ENCODE data around the gene IGFL4.

The IGFL4 gene

DNA sequence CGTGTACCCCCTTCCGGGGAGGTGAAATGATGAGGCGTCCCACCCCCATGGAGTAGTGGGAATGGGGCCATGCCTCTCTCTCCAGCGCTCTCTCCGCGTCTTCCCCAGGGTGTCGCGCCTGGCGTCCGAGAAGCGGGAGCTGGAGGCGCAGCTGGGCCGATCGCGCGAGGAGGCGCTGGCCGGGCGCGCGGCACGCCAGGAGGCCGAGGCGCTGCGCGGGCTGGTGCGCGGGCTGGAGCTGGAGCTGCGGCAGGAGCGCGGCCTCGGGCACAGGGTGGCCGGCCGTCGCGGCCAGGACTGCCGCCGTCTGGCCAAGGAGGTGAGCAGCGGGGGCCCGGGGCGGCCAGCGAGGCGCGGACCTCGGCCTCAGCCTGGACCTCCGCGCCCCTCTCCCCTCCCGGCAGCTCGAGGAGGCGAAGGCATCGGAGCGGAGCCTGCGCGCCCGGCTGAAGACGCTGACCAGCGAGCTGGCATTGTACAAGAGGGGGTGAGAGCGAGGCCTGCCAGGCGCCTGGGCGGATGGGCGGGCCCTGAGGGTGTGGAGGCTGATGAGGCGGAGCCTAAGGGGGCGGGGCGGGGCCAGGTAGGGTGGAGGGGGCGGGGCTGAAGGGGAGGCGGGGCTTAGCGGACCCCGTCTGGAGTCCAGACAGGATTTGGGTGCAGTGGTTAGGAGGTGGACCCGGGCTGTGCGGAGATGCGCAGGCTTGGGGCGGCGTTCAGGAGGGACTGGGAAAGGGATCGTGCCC, 25.7 kb downstream of the IGFL4 start:
- Histone ChIP-seq H3K9ac (ENCODE audit: low read depth, low read length) (no peak overlapping the region), H3K27ac (ENCODE audit: low read length) (no peak overlapping the region), H3K36me3 (ENCODE audit: insufficient read depth, low read length) (peaks cover 26% of the 10 kb centered on the region), H4K20me1 (ENCODE audit: insufficient read depth, low read length) (peaks cover 3% of the 10 kb centered on the region), H3K4me3 (ENCODE audit: low read depth in 1 of 2, low read length in 2 of 2) (no peak overlapping the region), H2AFZ (ENCODE audit: low read depth, low read length) (no peak overlapping the region), H3K27me3 (ENCODE audit: insufficient read depth, low read length, poor library complexity) (no peaks in the 10 kb centered on the region), H3K9me3 (ENCODE audit: insufficient read depth, low read length, severe bottlenecking) (no peaks in the 10 kb centered on the region), H3K4me1 (ENCODE audit: insufficient read depth, low read length) (no peaks in the 10 kb centered on the region), H3K4me2 (ENCODE audit: insufficient read depth, low read length) (no peak overlapping the region), H3K79me2 (ENCODE audit: insufficient read depth, low read length) (no peaks in the 10 kb centered on the region)
- TF ChIP-seq EZH2 (IDR thresholded peaks at IDR 0.05; ENCODE audit: borderline replicate concordance, low read depth, low read length, severe bottlenecking) = no peak
- TF ChIP-seq, protein P1, sequence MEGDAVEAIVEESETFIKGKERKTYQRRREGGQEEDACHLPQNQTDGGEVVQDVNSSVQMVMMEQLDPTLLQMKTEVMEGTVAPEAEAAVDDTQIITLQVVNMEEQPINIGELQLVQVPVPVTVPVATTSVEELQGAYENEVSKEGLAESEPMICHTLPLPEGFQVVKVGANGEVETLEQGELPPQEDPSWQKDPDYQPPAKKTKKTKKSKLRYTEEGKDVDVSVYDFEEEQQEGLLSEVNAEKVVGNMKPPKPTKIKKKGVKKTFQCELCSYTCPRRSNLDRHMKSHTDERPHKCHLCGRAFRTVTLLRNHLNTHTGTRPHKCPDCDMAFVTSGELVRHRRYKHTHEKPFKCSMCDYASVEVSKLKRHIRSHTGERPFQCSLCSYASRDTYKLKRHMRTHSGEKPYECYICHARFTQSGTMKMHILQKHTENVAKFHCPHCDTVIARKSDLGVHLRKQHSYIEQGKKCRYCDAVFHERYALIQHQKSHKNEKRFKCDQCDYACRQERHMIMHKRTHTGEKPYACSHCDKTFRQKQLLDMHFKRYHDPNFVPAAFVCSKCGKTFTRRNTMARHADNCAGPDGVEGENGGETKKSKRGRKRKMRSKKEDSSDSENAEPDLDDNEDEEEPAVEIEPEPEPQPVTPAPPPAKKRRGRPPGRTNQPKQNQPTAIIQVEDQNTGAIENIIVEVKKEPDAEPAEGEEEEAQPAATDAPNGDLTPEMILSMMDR (IDR thresholded peaks at IDR 0.05; ENCODE audit: borderline replicate concordance, extremely low read depth, low read length, poor library complexity, severe bottlenecking) = no peak
- DNase-seq = no peak
- ATAC-seq (ENCODE audit: insufficient read depth, low read depth) = no peak

DNA sequence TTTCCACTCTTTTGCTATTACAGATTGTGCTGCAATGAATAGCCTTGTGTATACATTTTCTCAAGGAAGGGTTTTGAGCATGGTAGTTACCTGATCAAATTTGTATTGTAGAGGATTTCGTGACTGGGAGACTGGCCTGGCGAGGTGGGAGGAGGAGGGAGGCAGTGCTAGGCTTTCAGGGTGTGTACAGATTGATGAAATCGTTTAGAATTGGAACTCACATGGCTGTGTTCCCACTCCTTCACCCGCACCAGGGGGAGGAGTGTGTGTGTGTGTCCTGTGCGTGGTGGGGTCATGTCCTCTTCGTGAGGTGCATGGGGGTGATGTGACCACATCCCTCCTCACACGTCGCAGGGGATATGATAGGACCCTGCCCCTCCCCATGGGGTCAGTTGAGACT, 26.3 kb downstream of the IGFL4 start:
- Histone ChIP-seq H3K36me3 (ENCODE audit: insufficient read depth, low read length) (peaks cover 30% of the 10 kb centered on the region), H3K4me1 (ENCODE audit: insufficient read depth, low read length) (no peaks in the 10 kb centered on the region), H3K4me2 (ENCODE audit: insufficient read depth, low read length) (no peak overlapping the region), H3K27me3 (ENCODE audit: insufficient read depth, low read length, poor library complexity) (no peaks in the 10 kb centered on the region), H3K27ac (ENCODE audit: low read length) (no peak overlapping the region), H4K20me1 (ENCODE audit: insufficient read depth, low read length) (peaks cover 5% of the 10 kb centered on the region), H3K4me3 (ENCODE audit: low read depth in 1 of 2, low read length in 2 of 2) (no peak overlapping the region), H3K79me2 (ENCODE audit: insufficient read depth, low read length) (no peaks in the 10 kb centered on the region), H3K9ac (ENCODE audit: low read depth, low read length) (no peak overlapping the region), H3K9me3 (ENCODE audit: insufficient read depth, low read length, severe bottlenecking) (no peaks in the 10 kb centered on the region), H2AFZ (ENCODE audit: low read depth, low read length) (no peak overlapping the region)
- no peak for DNase-seq
- no peak for TF ChIP-seq EZH2 (IDR thresholded peaks at IDR 0.05; ENCODE audit: borderline replicate concordance, low read depth, low read length, severe bottlenecking)
- TF ChIP-seq, protein P1 (IDR thresholded peaks at IDR 0.05; ENCODE audit: borderline replicate concordance, extremely low read depth, low read length, poor library complexity, severe bottlenecking) = no peak
- ATAC-seq (ENCODE audit: insufficient read depth, low read depth) = no peak

DNA sequence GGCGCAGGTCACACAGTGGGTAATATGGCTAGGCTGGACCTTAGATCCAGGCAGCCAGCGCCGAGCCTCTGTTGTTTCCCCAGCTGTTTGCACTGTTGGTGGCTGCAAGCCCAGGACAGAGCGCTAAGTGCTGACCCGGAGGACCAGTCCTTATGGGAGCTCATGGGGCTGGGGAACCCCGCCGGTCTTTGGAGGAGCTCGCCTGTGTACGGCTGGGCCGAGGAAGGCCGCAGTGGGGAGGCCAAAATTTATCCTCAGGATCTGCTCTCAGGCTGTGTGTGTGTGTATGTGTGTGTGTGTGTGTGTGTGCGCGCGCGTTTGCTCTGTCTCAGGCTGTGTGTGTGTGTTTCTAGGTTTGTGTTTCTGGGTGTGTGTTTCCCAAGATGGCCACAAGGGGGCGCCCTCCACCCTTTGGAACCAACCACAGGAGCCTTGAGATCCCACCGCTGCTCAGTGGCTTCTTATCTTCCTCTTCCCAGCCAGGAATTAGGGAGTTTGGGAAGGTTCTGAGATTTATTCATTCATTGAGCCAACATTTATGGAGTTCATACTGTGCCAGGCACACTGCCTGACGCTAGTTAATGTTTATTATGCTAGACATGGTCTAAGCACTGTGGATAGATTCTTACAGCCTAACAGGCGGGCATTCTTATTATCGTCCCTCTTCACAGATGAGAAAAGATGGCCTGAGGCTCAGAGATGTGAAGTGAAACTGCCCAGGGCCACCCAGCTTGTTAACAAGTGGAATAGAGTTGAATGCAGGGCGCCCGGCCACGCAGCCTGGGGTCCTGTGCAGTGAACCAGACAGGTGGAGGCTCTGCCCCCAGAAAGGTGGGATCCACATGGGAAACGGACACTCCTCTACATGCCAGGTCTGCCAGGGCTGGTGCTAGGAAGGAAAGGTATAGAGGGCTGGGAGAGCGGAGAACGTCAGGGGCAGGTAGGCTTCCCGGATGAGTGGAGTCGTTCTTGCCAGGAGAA, 31.0 kb downstream of the IGFL4 start:
- Histone ChIP-seq H3K27ac (ENCODE audit: low read length) (no peak overlapping the region), H4K20me1 (ENCODE audit: insufficient read depth, low read length) (peaks cover 9% of the 10 kb centered on the region; the same call in 1 of the 2 replicates), H3K9ac (ENCODE audit: low read depth, low read length) (no peak overlapping the region), H3K4me2 (ENCODE audit: insufficient read depth, low read length) (no peak overlapping the region), H3K79me2 (ENCODE audit: insufficient read depth, low read length) (no peaks in the 10 kb centered on the region), H2AFZ (ENCODE audit: low read depth, low read length) (no peak overlapping the region), H3K9me3 (ENCODE audit: insufficient read depth, low read length, severe bottlenecking) (no peaks in the 10 kb centered on the region), H3K36me3 (ENCODE audit: insufficient read depth, low read length) (peaks cover 30% of the 10 kb centered on the region), H3K4me3 (ENCODE audit: low read depth in 1 of 2, low read length in 2 of 2) (no peak overlapping the region), H3K27me3 (ENCODE audit: insufficient read depth, low read length, poor library complexity) (no peaks in the 10 kb centered on the region), H3K4me1 (ENCODE audit: insufficient read depth, low read length) (no peaks in the 10 kb centered on the region)
- TF ChIP-seq EZH2 (IDR thresholded peaks at IDR 0.05; ENCODE audit: borderline replicate concordance, low read depth, low read length, severe bottlenecking) = no peak
- TF ChIP-seq, protein P1 (IDR thresholded peaks at IDR 0.05; ENCODE audit: borderline replicate concordance, extremely low read depth, low read length, poor library complexity, severe bottlenecking) = peak; percentile 85
- ATAC-seq (ENCODE audit: insufficient read depth, low read depth) = peak; percentile 92
- peak; percentile 69 for DNase-seq

All from DND-41 (cell line).